MCF 10A (cell line): ENCODE results near the gene STEAP1B. TPM values are rescaled to one million over a fixed set of nuclear protein-coding genes. Genes with fewer than 3 reads are reported as not detected.

Experiments used
- BruUV-seq: library from RNA; stranded (reverse); fragments of 400-500 nt; replicated peaks from 2 replicates; lab custom pipeline; 2021; lab: Mats Ljungman, UMichigan
- CTCF ChIA-PET: fragments of 300-600 bp; sonication (Branson Sonifier 250); formaldehyde crosslinking; extraction: SDS; loops from one replicate; lab custom pipeline; 2021; ENCODE audit warnings: antibody characterized with exemption, inconsistent platforms; lab: Yijun Ruan, JAX
- POLR2A ChIA-PET: fragments of 300-600, 350-650 bp; sonication (Branson Sonifier 250); formaldehyde crosslinking; extraction: SDS; loops from one replicate; lab custom pipeline; 2020; ENCODE audit warnings: antibody characterized with exemption, inconsistent platforms; lab: Yijun Ruan, JAX
- DNase-seq: peaks from one replicate; pipeline ENCODE4 v3.0.0-alpha.2; 2018; ENCODE audit not compliant: unreplicated experiment
- H3K27ac Mint-ChIP-seq: one replicate; pipeline ENCODE4 v1.8.0; 2022; ENCODE audit warnings: mild to moderate bottlenecking, low read depth, mixed read lengths; ENCODE audit not compliant: unreplicated experiment
- H3K27me3 Mint-ChIP-seq: one replicate; pipeline ENCODE4 v1.8.0; 2022; ENCODE audit warnings: mixed read lengths; ENCODE audit not compliant: insufficient read depth, unreplicated experiment
- H3K36me3 Mint-ChIP-seq: one replicate; pipeline ENCODE4 v1.8.0; 2022; ENCODE audit warnings: mild to moderate bottlenecking, moderate library complexity, mixed read lengths; ENCODE audit not compliant: insufficient read depth, unreplicated experiment
- H3K4me1 Mint-ChIP-seq: one replicate; pipeline ENCODE4 v1.8.0; 2022; ENCODE audit warnings: mixed read lengths; ENCODE audit not compliant: insufficient read depth, unreplicated experiment
- H3K4me3 Mint-ChIP-seq: one replicate; pipeline ENCODE4 v1.8.0; 2022; ENCODE audit warnings: mild to moderate bottlenecking, moderate library complexity, mixed read lengths; ENCODE audit not compliant: unreplicated experiment
- H3K9me3 Mint-ChIP-seq: one replicate; pipeline ENCODE4 v1.8.0; 2022; ENCODE audit warnings: mixed read lengths; ENCODE audit not compliant: unreplicated experiment
- intact Hi-C: fragments of 100-400 bp; cut with micrococcal nuclease; formaldehyde crosslinking; loops from 2 replicates; pipeline ENCODE4 v1.14.1; 2022
- total RNA-seq: library from RNA; stranded (reverse); gene quantifications from 2 replicates; pipeline ENCODE4 v1.2.3, GENCODE V29; 2022
- TF ChIP-seq, protein P1 (sequence below): fragments of 200-600 bp; IDR thresholded peaks from one replicate; pipeline ENCODE4 v1.8.0; 2022; ENCODE audit warnings: antibody characterized with exemption, mild to moderate bottlenecking; ENCODE audit not compliant: unreplicated experiment

Gene STEAP1B
- total RNA-seq, 1 experiment from 2014 or later: not detected

DNA sequence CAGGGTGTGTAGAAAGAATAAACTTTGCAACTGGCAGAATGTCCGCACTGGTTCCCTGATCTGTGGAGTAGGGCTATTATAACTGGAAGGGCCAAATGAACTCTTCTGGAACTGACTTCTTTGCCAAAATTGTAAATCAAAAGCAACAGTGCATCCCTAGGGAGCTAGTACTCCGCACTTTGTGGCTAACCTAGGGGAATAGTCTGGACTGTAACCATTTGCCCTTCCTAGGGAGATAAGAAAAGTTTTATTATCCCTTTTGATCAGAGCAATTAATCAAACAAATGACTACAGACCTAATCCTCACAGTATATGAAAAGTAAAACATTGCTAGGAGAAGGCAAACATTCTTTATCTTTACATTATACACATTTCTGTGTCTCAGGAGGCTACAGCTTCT, 45.5 kb upstream of the STEAP1B start:
- H3K36me3 Mint-ChIP-seq: no peaks in the 10 kb centered on the region
- no TSS peak for BruUV-seq
- H3K27me3 Mint-ChIP-seq: peaks cover 58% of the 10 kb centered on the region
- no peak for DNase-seq
- intact Hi-C loops: no loop called here
- H3K4me1 Mint-ChIP-seq: no peaks in the 10 kb centered on the region
- POLR2A ChIA-PET: no interaction called here
- TF ChIP-seq, protein P1, sequence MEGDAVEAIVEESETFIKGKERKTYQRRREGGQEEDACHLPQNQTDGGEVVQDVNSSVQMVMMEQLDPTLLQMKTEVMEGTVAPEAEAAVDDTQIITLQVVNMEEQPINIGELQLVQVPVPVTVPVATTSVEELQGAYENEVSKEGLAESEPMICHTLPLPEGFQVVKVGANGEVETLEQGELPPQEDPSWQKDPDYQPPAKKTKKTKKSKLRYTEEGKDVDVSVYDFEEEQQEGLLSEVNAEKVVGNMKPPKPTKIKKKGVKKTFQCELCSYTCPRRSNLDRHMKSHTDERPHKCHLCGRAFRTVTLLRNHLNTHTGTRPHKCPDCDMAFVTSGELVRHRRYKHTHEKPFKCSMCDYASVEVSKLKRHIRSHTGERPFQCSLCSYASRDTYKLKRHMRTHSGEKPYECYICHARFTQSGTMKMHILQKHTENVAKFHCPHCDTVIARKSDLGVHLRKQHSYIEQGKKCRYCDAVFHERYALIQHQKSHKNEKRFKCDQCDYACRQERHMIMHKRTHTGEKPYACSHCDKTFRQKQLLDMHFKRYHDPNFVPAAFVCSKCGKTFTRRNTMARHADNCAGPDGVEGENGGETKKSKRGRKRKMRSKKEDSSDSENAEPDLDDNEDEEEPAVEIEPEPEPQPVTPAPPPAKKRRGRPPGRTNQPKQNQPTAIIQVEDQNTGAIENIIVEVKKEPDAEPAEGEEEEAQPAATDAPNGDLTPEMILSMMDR: no peak
- no peak overlapping the region for H3K27ac Mint-ChIP-seq
- no peaks in the 10 kb centered on the region for H3K9me3 Mint-ChIP-seq
- CTCF ChIA-PET: interaction anchor here (0.6 to 1.9 kb wide), 4 partner anchors 13 to 511 kb away, joined by 3 to 9 read pairs (median 3); no protein-coding TSS in a partner anchor
- H3K4me3 Mint-ChIP-seq: no peak overlapping the region

DNA sequence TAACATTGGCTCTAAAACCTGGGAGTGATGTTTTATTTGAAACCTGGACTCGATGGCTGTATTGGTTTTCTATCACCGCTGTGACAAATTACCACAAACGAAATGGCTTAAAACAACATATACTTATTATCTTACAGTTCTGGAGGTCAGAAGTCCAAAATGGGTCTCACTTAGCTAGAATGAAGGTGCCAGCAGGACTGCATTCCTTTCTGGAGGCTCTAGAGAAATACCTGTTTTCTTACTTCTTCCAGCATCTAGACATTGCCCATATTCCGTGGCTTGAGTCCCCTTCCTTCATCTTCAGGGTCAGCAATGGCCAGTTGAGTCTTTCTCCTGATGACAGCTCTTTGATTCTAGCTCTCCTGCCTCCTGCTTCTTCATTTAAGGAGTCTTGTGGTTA, 44.3 kb upstream of the STEAP1B start:
- DNase-seq: no peak
- CTCF ChIA-PET: interaction anchor here (0.6 to 2.6 kb wide), 5 partner anchors 15 to 514 kb away, joined by 3 to 9 read pairs (median 3); no protein-coding TSS in a partner anchor
- Mint-ChIP-seq H3K4me3 (no peak overlapping the region), H3K27ac (no peak overlapping the region), H3K4me1 (no peaks in the 10 kb centered on the region), H3K9me3 (no peaks in the 10 kb centered on the region), H3K36me3 (no peaks in the 10 kb centered on the region), H3K27me3 (peaks cover 45% of the 10 kb centered on the region)
- intact Hi-C loops: no loop called here
- POLR2A ChIA-PET: no interaction called here
- TF ChIP-seq, protein P1: no peak
- no TSS peak for BruUV-seq

DNA sequence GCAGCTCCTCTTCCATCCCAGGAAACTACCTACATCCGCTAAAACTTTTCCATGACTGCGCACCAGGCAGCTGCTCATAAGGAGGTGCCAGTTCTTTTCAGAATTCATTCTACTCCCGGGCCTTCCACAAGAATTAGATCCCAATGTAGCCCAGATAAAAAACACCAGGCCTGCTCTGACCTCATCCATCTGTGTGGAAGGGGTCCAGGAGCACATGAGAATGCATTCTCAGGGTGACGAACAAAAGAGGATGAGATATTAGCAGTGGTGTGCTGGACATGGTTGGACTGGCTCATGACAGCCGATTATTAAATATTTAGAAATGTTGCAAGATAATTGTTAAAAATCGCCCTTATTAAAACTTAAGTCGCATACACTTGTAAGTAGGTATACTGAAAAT, 43.2 kb upstream of the STEAP1B start:
- CTCF ChIA-PET: interaction anchor here (0.6 to 2.6 kb wide), 3 partner anchors 17 to 479 kb away, joined by 3 to 6 read pairs (median 3); no protein-coding TSS in a partner anchor
- no peaks in the 10 kb centered on the region for H3K36me3 Mint-ChIP-seq
- no peaks in the 10 kb centered on the region for H3K4me1 Mint-ChIP-seq
- TF ChIP-seq, protein P1: no peak
- no peak overlapping the region for H3K27ac Mint-ChIP-seq
- no peak overlapping the region for H3K4me3 Mint-ChIP-seq
- H3K27me3 Mint-ChIP-seq: peaks cover 40% of the 10 kb centered on the region
- no peaks in the 10 kb centered on the region for H3K9me3 Mint-ChIP-seq
- intact Hi-C loops: no loop called here
- POLR2A ChIA-PET: no interaction called here
- no TSS peak for BruUV-seq
- no peak for DNase-seq

GRCh38 chr7:22542669-22543068, 42.7 kb upstream of the STEAP1B start:
- peaks cover 36% of the 10 kb centered on the region for H3K27me3 Mint-ChIP-seq
- TF ChIP-seq, protein P1: no peak
- CTCF ChIA-PET: interaction anchor here (0.6 to 2.6 kb wide), 3 partner anchors 18 to 734 kb away, joined by 3 to 6 read pairs (median 6); no protein-coding TSS in a partner anchor
- intact Hi-C loops: no loop called here
- no peaks in the 10 kb centered on the region for H3K9me3 Mint-ChIP-seq
- no peak for DNase-seq
- no peak overlapping the region for H3K4me3 Mint-ChIP-seq
- no peaks in the 10 kb centered on the region for H3K4me1 Mint-ChIP-seq
- H3K36me3 Mint-ChIP-seq: no peaks in the 10 kb centered on the region
- BruUV-seq: no TSS peak
- no peak overlapping the region for H3K27ac Mint-ChIP-seq
- POLR2A ChIA-PET: no interaction called here
